Measurements from ENCODE around the gene HNRNPF.

HNRNPF gene

GRCh38 chr10:43353495-43354329, 55.3 kb downstream of the HNRNPF start:
- Histone ChIP-seq H3K27ac (ENCODE audit: low read depth in 2 of 2, low read length in 2 of 2) (no peak overlapping the region), H3K9ac (ENCODE audit: low read depth in 1 of 2, low read length in 2 of 2) (no peak overlapping the region), H3K4me3 (ENCODE audit: low read length in 2 of 2) (no peak overlapping the region), H3K4me1 (ENCODE audit: control insufficient read depth in 2 of 2, insufficient read depth in 2 of 2, low read length in 2 of 2) (peaks cover 6 to 9% of the 10 kb centered on the region in 2 donors), H3K9me3 (ENCODE audit: control insufficient read depth in 2 of 2, low read length in 2 of 2) (no peaks in the 10 kb centered on the region), H3K36me3 (ENCODE audit: control insufficient read depth in 2 of 2, insufficient read depth in 2 of 2, low read length in 2 of 2) (no peaks in the 10 kb centered on the region), H3K27me3 (ENCODE audit: control insufficient read depth in 2 of 2, insufficient read depth in 2 of 2, low read length in 2 of 2) (peaks cover 0 to 3% of the 10 kb centered on the region in 2 donors)

GRCh38 chr10:43352951-43353350, 56.0 kb downstream of the HNRNPF start:
- H3K9ac ChIP-seq (ENCODE audit: low read depth in 1 of 2, low read length in 2 of 2), result no peak overlapping the region
- H3K27me3 ChIP-seq (ENCODE audit: control insufficient read depth in 2 of 2, insufficient read depth in 2 of 2, low read length in 2 of 2), result peaks cover 0 to 3% of the 10 kb centered on the region in 2 donors
- H3K4me3 ChIP-seq (ENCODE audit: low read length in 2 of 2), result no peak overlapping the region
- H3K36me3 ChIP-seq (ENCODE audit: control insufficient read depth in 2 of 2, insufficient read depth in 2 of 2, low read length in 2 of 2), result no peaks in the 10 kb centered on the region
- no peaks in the 10 kb centered on the region for H3K9me3 ChIP-seq (ENCODE audit: control insufficient read depth in 2 of 2, low read length in 2 of 2)
- H3K27ac ChIP-seq (ENCODE audit: low read depth in 2 of 2, low read length in 2 of 2), result no peak overlapping the region
- peaks cover 6 to 9% of the 10 kb centered on the region in 2 donors for H3K4me1 ChIP-seq (ENCODE audit: control insufficient read depth in 2 of 2, insufficient read depth in 2 of 2, low read length in 2 of 2)

GRCh38 chr10:43351301-43351700, 57.7 kb downstream of the HNRNPF start:
- peaks cover 0 to 3% of the 10 kb centered on the region in 2 donors for H3K27me3 ChIP-seq (ENCODE audit: control insufficient read depth in 2 of 2, insufficient read depth in 2 of 2, low read length in 2 of 2)
- H3K9ac ChIP-seq (ENCODE audit: low read depth in 1 of 2, low read length in 2 of 2), result no peak overlapping the region
- no peaks in the 10 kb centered on the region for H3K36me3 ChIP-seq (ENCODE audit: control insufficient read depth in 2 of 2, insufficient read depth in 2 of 2, low read length in 2 of 2)
- no peak overlapping the region for H3K27ac ChIP-seq (ENCODE audit: low read depth in 2 of 2, low read length in 2 of 2)
- H3K4me1 ChIP-seq (ENCODE audit: control insufficient read depth in 2 of 2, insufficient read depth in 2 of 2, low read length in 2 of 2), result peaks cover 5 to 6% of the 10 kb centered on the region in 2 donors
- no peaks in the 10 kb centered on the region for H3K9me3 ChIP-seq (ENCODE audit: control insufficient read depth in 2 of 2, low read length in 2 of 2)
- no peak overlapping the region for H3K4me3 ChIP-seq (ENCODE audit: low read length in 2 of 2)

GRCh38 chr10:43350686-43351085, 58.3 kb downstream of the HNRNPF start:
- no peak overlapping the region for H3K9ac ChIP-seq (ENCODE audit: low read depth in 1 of 2, low read length in 2 of 2)
- H3K4me1 ChIP-seq (ENCODE audit: control insufficient read depth in 2 of 2, insufficient read depth in 2 of 2, low read length in 2 of 2), result peaks cover 1 to 2% of the 10 kb centered on the region in 2 donors
- peak overlapping the region in 1 of 2 donors; percentile 15 for H3K4me3 ChIP-seq (ENCODE audit: low read length in 2 of 2)
- no peaks in the 10 kb centered on the region for H3K9me3 ChIP-seq (ENCODE audit: control insufficient read depth in 2 of 2, low read length in 2 of 2)
- H3K27me3 ChIP-seq (ENCODE audit: control insufficient read depth in 2 of 2, insufficient read depth in 2 of 2, low read length in 2 of 2), result peaks cover 0 to 3% of the 10 kb centered on the region in 2 donors
- no peak overlapping the region for H3K27ac ChIP-seq (ENCODE audit: low read depth in 2 of 2, low read length in 2 of 2)
- no peaks in the 10 kb centered on the region for H3K36me3 ChIP-seq (ENCODE audit: control insufficient read depth in 2 of 2, insufficient read depth in 2 of 2, low read length in 2 of 2)

- Histone ChIP-seq H3K27me3 (ENCODE audit: control insufficient read depth in 2 of 2, insufficient read depth in 2 of 2, low read length in 2 of 2) (peaks cover 0 to 3% of the 10 kb centered on the region in 2 donors), H3K4me3 (ENCODE audit: low read length in 2 of 2) (no peak overlapping the region), H3K36me3 (ENCODE audit: control insufficient read depth in 2 of 2, insufficient read depth in 2 of 2, low read length in 2 of 2) (no peaks in the 10 kb centered on the region), H3K27ac (ENCODE audit: low read depth in 2 of 2, low read length in 2 of 2) (no peak overlapping the region), H3K4me1 (ENCODE audit: control insufficient read depth in 2 of 2, insufficient read depth in 2 of 2, low read length in 2 of 2) (no peaks in the 10 kb centered on the region), H3K9ac (ENCODE audit: low read depth in 1 of 2, low read length in 2 of 2) (no peak overlapping the region), H3K9me3 (ENCODE audit: control insufficient read depth in 2 of 2, low read length in 2 of 2) (no peaks in the 10 kb centered on the region)
Measured at GRCh38 chr10:43350156-43350555, 58.8 kb downstream of the HNRNPF start.

GRCh38 chr10:43348511-43349312, 60.3 kb downstream of the HNRNPF start:
- H3K9me3 ChIP-seq (ENCODE audit: control insufficient read depth in 2 of 2, low read length in 2 of 2), result no peaks in the 10 kb centered on the region
- no peak overlapping the region for H3K4me3 ChIP-seq (ENCODE audit: low read length in 2 of 2)
- peaks cover 0 to 3% of the 10 kb centered on the region in 2 donors for H3K27me3 ChIP-seq (ENCODE audit: control insufficient read depth in 2 of 2, insufficient read depth in 2 of 2, low read length in 2 of 2)
- H3K36me3 ChIP-seq (ENCODE audit: control insufficient read depth in 2 of 2, insufficient read depth in 2 of 2, low read length in 2 of 2), result no peaks in the 10 kb centered on the region
- no peaks in the 10 kb centered on the region for H3K4me1 ChIP-seq (ENCODE audit: control insufficient read depth in 2 of 2, insufficient read depth in 2 of 2, low read length in 2 of 2)
- H3K27ac ChIP-seq (ENCODE audit: low read depth in 2 of 2, low read length in 2 of 2), result no peak overlapping the region
- H3K9ac ChIP-seq (ENCODE audit: low read depth in 1 of 2, low read length in 2 of 2), result no peak overlapping the region

GRCh38 chr10:43347997-43348396, 61.0 kb downstream of the HNRNPF start:
- H3K36me3 ChIP-seq (ENCODE audit: control insufficient read depth in 2 of 2, insufficient read depth in 2 of 2, low read length in 2 of 2), result no peaks in the 10 kb centered on the region
- H3K4me3 ChIP-seq (ENCODE audit: low read length in 2 of 2), result no peak overlapping the region
- H3K4me1 ChIP-seq (ENCODE audit: control insufficient read depth in 2 of 2, insufficient read depth in 2 of 2, low read length in 2 of 2), result no peaks in the 10 kb centered on the region
- no peaks in the 10 kb centered on the region for H3K9me3 ChIP-seq (ENCODE audit: control insufficient read depth in 2 of 2, low read length in 2 of 2)
- H3K27ac ChIP-seq (ENCODE audit: low read depth in 2 of 2, low read length in 2 of 2), result no peak overlapping the region
- H3K27me3 ChIP-seq (ENCODE audit: control insufficient read depth in 2 of 2, insufficient read depth in 2 of 2, low read length in 2 of 2), result peaks cover 0 to 3% of the 10 kb centered on the region in 2 donors
- H3K9ac ChIP-seq (ENCODE audit: low read depth in 1 of 2, low read length in 2 of 2), result no peak overlapping the region

- Histone ChIP-seq H3K27me3 (ENCODE audit: control insufficient read depth in 2 of 2, insufficient read depth in 2 of 2, low read length in 2 of 2) (peaks cover 4 to 5% of the 10 kb centered on the region in 2 donors), H3K4me3 (ENCODE audit: low read length in 2 of 2) (no peak overlapping the region), H3K36me3 (ENCODE audit: control insufficient read depth in 2 of 2, insufficient read depth in 2 of 2, low read length in 2 of 2) (no peaks in the 10 kb centered on the region)
Measured at GRCh38 chr10:43344051-43344450, 64.9 kb downstream of the HNRNPF start.

GRCh38 chr10:43343126-43343525, 65.9 kb downstream of the HNRNPF start:
- no peaks in the 10 kb centered on the region for H3K36me3 ChIP-seq (ENCODE audit: control insufficient read depth in 2 of 2, insufficient read depth in 2 of 2, low read length in 2 of 2)
- peaks cover 4 to 5% of the 10 kb centered on the region in 2 donors for H3K27me3 ChIP-seq (ENCODE audit: control insufficient read depth in 2 of 2, insufficient read depth in 2 of 2, low read length in 2 of 2)
- H3K27ac ChIP-seq (ENCODE audit: low read depth in 2 of 2, low read length in 2 of 2), result no peak overlapping the region
- no peaks in the 10 kb centered on the region for H3K4me1 ChIP-seq (ENCODE audit: control insufficient read depth in 2 of 2, insufficient read depth in 2 of 2, low read length in 2 of 2)
- no peaks in the 10 kb centered on the region for H3K9me3 ChIP-seq (ENCODE audit: control insufficient read depth in 2 of 2, low read length in 2 of 2)
- H3K9ac ChIP-seq (ENCODE audit: low read depth in 1 of 2, low read length in 2 of 2), result no peak overlapping the region
- no peak overlapping the region for H3K4me3 ChIP-seq (ENCODE audit: low read length in 2 of 2)

More at GRCh38 chr10:43344051-43344450, 64.9 kb downstream of the HNRNPF start:
- H3K4me1 ChIP-seq (ENCODE audit: control insufficient read depth in 2 of 2, insufficient read depth in 2 of 2, low read length in 2 of 2), result no peaks in the 10 kb centered on the region
- no peaks in the 10 kb centered on the region for H3K9me3 ChIP-seq (ENCODE audit: control insufficient read depth in 2 of 2, low read length in 2 of 2)
- no peak overlapping the region for H3K9ac ChIP-seq (ENCODE audit: low read depth in 1 of 2, low read length in 2 of 2)
- no peak overlapping the region for H3K27ac ChIP-seq (ENCODE audit: low read depth in 2 of 2, low read length in 2 of 2)
